ENCODE measurements around the gene AGPAT3. TPM values are rescaled to one million over a fixed set of nuclear protein-coding genes. Genes with fewer than 3 reads are reported as not detected.

AGPAT3 gene
- total RNA-seq, 2 experiments from 2014 or later, result 101 to 102 TPM

DNA sequence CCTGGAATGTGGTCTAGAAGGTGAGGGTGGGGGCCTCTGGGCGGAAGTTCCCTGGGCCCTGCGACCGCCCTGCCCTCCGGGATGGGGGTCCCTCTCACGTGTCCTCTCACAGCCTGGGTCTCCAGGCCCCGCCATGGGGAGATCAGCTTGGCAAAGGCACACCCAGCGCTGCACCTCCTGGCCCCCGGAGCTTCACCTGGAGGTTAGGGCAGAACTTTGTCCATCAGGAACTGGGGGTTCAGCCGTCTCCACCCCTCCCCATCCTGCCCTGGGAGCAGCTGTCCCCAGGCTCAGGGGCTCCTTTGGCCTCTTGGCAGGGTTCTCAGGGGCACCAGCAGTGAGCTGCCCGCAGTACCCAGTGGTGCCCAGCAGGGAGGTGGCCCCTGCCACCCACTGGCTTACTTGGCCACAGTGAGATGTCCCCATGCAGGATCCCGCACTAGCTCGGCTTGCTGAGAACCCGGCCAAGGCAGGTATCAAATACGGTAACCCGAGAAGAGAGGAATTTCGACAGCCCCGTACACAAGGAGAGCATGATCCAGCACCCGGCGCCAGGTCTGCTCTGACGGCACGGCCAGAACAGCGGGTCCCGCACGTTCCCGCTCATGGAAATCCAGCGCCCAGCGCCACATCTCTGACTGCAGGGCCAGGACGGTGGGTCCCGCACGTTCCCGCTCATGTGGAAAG is 38.9 kb upstream of the AGPAT3 start:
- Mint-ChIP-seq H3K27ac (no peak overlapping the region), H3K4me3 (no peak overlapping the region), H3K27me3 (peaks cover 22% of the 10 kb centered on the region), H3K9me3 (no peaks in the 10 kb centered on the region), H3K36me3 (ENCODE audit: low read depth) (no peaks in the 10 kb centered on the region), H3K4me1 (no peaks in the 10 kb centered on the region)
- CTCF ChIA-PET, result interaction anchor here (1.0 to 1.6 kb wide), 2 partner anchors 8 to 15 kb away, joined by 3 to 8 read pairs; no protein-coding TSS in a partner anchor
- POLR2A ChIA-PET, result no interaction called here
- no peak for DNase-seq

GRCh38 chr21:43826623-43826974 is 38.4 kb upstream of the AGPAT3 start:
- H3K4me3 Mint-ChIP-seq, result no peak overlapping the region
- H3K4me1 Mint-ChIP-seq, result no peaks in the 10 kb centered on the region
- H3K27me3 Mint-ChIP-seq, result peaks cover 22% of the 10 kb centered on the region
- ChIA-PET POLR2A (no interaction called here), CTCF (no interaction called here)
- H3K36me3 Mint-ChIP-seq (ENCODE audit: low read depth), result no peaks in the 10 kb centered on the region
- H3K27ac Mint-ChIP-seq, result no peak overlapping the region
- DNase-seq, result no peak
- no peaks in the 10 kb centered on the region for H3K9me3 Mint-ChIP-seq

- H3K4me3 Mint-ChIP-seq, result no peak overlapping the region
- peaks cover 22% of the 10 kb centered on the region for H3K27me3 Mint-ChIP-seq
- no peaks in the 10 kb centered on the region for H3K36me3 Mint-ChIP-seq (ENCODE audit: low read depth)
- no peak for DNase-seq
- H3K9me3 Mint-ChIP-seq, result no peaks in the 10 kb centered on the region
- ChIA-PET CTCF (no interaction called here), POLR2A (interaction anchor here (1.0 kb wide), 1 partner anchor 10 kb away, joined by 3 read pairs; no protein-coding TSS in a partner anchor)
- H3K27ac Mint-ChIP-seq, result no peak overlapping the region
- H3K4me1 Mint-ChIP-seq, result no peaks in the 10 kb centered on the region
Observed at GRCh38 chr21:43827015-43827611, 37.9 kb upstream of the AGPAT3 start.

GRCh38 chr21:43829161-43829560 is 35.9 kb upstream of the AGPAT3 start:
- DNase-seq, result no peak
- ChIA-PET CTCF (no interaction called here), POLR2A (no interaction called here)
- H3K27me3 Mint-ChIP-seq, result peaks cover 29% of the 10 kb centered on the region
- no peak overlapping the region for H3K4me3 Mint-ChIP-seq
- H3K27ac Mint-ChIP-seq, result no peak overlapping the region
- H3K36me3 Mint-ChIP-seq (ENCODE audit: low read depth), result no peaks in the 10 kb centered on the region
- H3K4me1 Mint-ChIP-seq, result peaks cover 2% of the 10 kb centered on the region
- no peaks in the 10 kb centered on the region for H3K9me3 Mint-ChIP-seq

- H3K27me3 Mint-ChIP-seq, result peaks cover 30% of the 10 kb centered on the region
- no peaks in the 10 kb centered on the region for H3K36me3 Mint-ChIP-seq (ENCODE audit: low read depth)
- no peak overlapping the region for H3K27ac Mint-ChIP-seq
- DNase-seq, result no peak
- ChIA-PET CTCF (no interaction called here), POLR2A (no interaction called here)
- peaks cover 3% of the 10 kb centered on the region for H3K4me1 Mint-ChIP-seq
- H3K9me3 Mint-ChIP-seq, result no peaks in the 10 kb centered on the region
- H3K4me3 Mint-ChIP-seq, result no peak overlapping the region
Observed at GRCh38 chr21:43829575-43830119, 35.4 kb upstream of the AGPAT3 start.

- no peaks in the 10 kb centered on the region for H3K36me3 Mint-ChIP-seq (ENCODE audit: low read depth)
- H3K9me3 Mint-ChIP-seq, result no peaks in the 10 kb centered on the region
- DNase-seq, result no peak
- ChIA-PET CTCF (no interaction called here), POLR2A (no interaction called here)
- H3K4me1 Mint-ChIP-seq, result peaks cover 11% of the 10 kb centered on the region
- peaks cover 47% of the 10 kb centered on the region for H3K27me3 Mint-ChIP-seq
- no peak overlapping the region for H3K27ac Mint-ChIP-seq
- no peak overlapping the region for H3K4me3 Mint-ChIP-seq
Observed at GRCh38 chr21:43832158-43832550, 32.9 kb upstream of the AGPAT3 start.

DNA sequence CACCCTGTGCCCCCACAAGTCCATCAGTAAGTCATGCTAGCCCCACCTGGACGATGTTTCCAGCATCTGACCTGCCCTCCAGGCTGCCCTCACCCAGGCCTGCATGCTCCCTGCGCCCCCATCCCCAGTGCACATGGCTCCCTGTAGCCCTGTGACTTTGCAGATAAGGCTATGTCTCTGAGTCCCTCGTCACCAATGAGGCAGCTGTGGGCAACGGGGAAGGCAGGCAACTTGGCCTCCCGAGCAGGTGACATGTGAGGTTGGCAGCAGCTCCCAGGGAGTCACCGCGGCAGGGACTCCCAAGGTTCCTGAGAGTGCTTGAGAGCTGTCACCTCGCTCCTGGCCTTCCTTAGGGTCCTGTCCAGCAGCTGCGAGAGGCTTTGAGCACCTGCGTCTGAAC is 32.4 kb upstream of the AGPAT3 start:
- ChIA-PET POLR2A (no interaction called here), CTCF (no interaction called here)
- Mint-ChIP-seq H3K36me3 (ENCODE audit: low read depth) (no peaks in the 10 kb centered on the region), H3K4me1 (peaks cover 11% of the 10 kb centered on the region), H3K27me3 (peaks cover 52% of the 10 kb centered on the region), H3K27ac (no peak overlapping the region), H3K4me3 (no peak overlapping the region), H3K9me3 (no peaks in the 10 kb centered on the region)
- DNase-seq, result no peak

GRCh38 chr21:43834146-43834905 is 30.7 kb upstream of the AGPAT3 start:
- Mint-ChIP-seq H3K36me3 (ENCODE audit: low read depth) (no peaks in the 10 kb centered on the region), H3K4me1 (peaks cover 11% of the 10 kb centered on the region), H3K27ac (no peak overlapping the region), H3K27me3 (peaks cover 56% of the 10 kb centered on the region), H3K4me3 (no peak overlapping the region), H3K9me3 (no peaks in the 10 kb centered on the region)
- CTCF ChIA-PET, result interaction anchor here (1.0 to 1.4 kb wide), 2 partner anchors 9 to 104 kb away, joined by 3 to 5 read pairs; no protein-coding TSS in a partner anchor
- DNase-seq, result no peak
- POLR2A ChIA-PET, result interaction anchor here (1.2 kb wide), 1 partner anchor 8 kb away, joined by 5 read pairs; no protein-coding TSS in a partner anchor

GRCh38 chr21:43835050-43835449 is 30.0 kb upstream of the AGPAT3 start:
- no peaks in the 10 kb centered on the region for H3K36me3 Mint-ChIP-seq (ENCODE audit: low read depth)
- POLR2A ChIA-PET, result no interaction called here
- no peak overlapping the region for H3K27ac Mint-ChIP-seq
- H3K4me3 Mint-ChIP-seq, result no peak overlapping the region
- H3K9me3 Mint-ChIP-seq, result no peaks in the 10 kb centered on the region
- CTCF ChIA-PET, result interaction anchor here (1.4 kb wide), 1 partner anchor 103 kb away, joined by 5 read pairs; no protein-coding TSS in a partner anchor
- H3K4me1 Mint-ChIP-seq, result peaks cover 11% of the 10 kb centered on the region
- no peak for DNase-seq
- peaks cover 55% of the 10 kb centered on the region for H3K27me3 Mint-ChIP-seq

GRCh38 chr21:43835861-43836260 is 29.2 kb upstream of the AGPAT3 start:
- no peak for DNase-seq
- Mint-ChIP-seq H3K4me3 (no peak overlapping the region), H3K36me3 (ENCODE audit: low read depth) (no peaks in the 10 kb centered on the region), H3K27ac (no peak overlapping the region), H3K4me1 (peaks cover 11% of the 10 kb centered on the region), H3K27me3 (peaks cover 52% of the 10 kb centered on the region), H3K9me3 (no peaks in the 10 kb centered on the region)
- ChIA-PET POLR2A (interaction anchor here (1.3 kb wide), 1 partner anchor 31 kb away, joined by 6 read pairs; no protein-coding TSS in a partner anchor), CTCF (no interaction called here)

GRCh38 chr21:43836616-43837015 is 28.4 kb upstream of the AGPAT3 start:
- H3K27ac Mint-ChIP-seq, result no peak overlapping the region
- ChIA-PET CTCF (no interaction called here), POLR2A (interaction anchor here (1.3 kb wide), 3 partner anchors 9 to 30 kb away, joined by 3 to 6 read pairs (median 4); no protein-coding TSS in a partner anchor)
- H3K27me3 Mint-ChIP-seq, result peaks cover 52% of the 10 kb centered on the region
- H3K9me3 Mint-ChIP-seq, result no peaks in the 10 kb centered on the region
- H3K36me3 Mint-ChIP-seq (ENCODE audit: low read depth), result no peaks in the 10 kb centered on the region
- DNase-seq, result no peak
- H3K4me1 Mint-ChIP-seq, result peaks cover 12% of the 10 kb centered on the region
- H3K4me3 Mint-ChIP-seq, result no peak overlapping the region

DNA sequence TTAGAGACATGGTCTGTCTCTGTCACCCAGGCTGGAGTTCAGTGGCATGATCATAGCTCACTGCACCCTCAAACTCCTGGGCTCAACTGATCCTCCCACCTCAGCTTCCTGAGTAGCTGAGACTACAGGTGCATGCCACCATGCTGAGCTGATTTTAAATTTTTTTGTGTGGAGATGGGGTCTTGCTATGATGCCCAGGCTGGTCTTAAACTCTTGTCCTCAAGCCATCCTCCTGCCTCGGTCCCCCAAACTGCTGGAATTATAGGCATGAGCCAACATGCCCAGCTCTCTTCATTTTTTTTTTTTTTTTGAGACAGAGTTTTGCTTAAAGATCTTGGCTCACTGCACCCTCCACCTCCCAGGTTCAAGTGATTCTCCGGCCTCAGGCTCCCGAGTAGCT is 24.8 kb upstream of the AGPAT3 start:
- no peak for DNase-seq
- H3K36me3 Mint-ChIP-seq (ENCODE audit: low read depth), result no peaks in the 10 kb centered on the region
- H3K4me3 Mint-ChIP-seq, result no peak overlapping the region
- H3K27ac Mint-ChIP-seq, result no peak overlapping the region
- peaks cover 14% of the 10 kb centered on the region for H3K4me1 Mint-ChIP-seq
- ChIA-PET CTCF (no interaction called here), POLR2A (no interaction called here)
- H3K27me3 Mint-ChIP-seq, result peaks cover 37% of the 10 kb centered on the region
- no peaks in the 10 kb centered on the region for H3K9me3 Mint-ChIP-seq

DNA sequence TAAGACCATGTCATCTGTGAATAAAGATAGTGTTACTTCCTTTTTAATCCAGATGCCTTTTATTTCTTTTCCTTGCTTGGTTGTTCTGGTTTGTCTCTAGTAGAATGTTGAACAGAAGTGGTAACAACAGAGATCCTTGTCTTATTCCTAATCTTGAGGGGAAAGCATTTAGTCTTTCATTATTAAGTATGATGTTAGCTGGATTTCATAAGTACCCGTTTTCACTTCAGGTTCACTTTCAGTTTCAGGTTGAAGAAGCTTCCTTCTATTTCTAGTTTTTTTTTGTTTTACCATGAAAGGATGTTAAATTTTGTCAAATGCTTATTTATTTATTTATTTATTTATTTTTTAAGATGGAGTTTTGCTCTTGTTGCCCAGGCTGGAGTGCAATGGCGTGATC is 22.3 kb upstream of the AGPAT3 start:
- no peak for DNase-seq
- Mint-ChIP-seq H3K36me3 (ENCODE audit: low read depth) (no peaks in the 10 kb centered on the region), H3K9me3 (no peaks in the 10 kb centered on the region), H3K27me3 (peaks cover 18% of the 10 kb centered on the region), H3K4me3 (peak overlapping the region; percentile 24), H3K4me1 (peaks cover 13% of the 10 kb centered on the region), H3K27ac (peak overlapping the region; percentile 31)
- ChIA-PET POLR2A (interaction anchor here (0.6 to 1.5 kb wide), 5 partner anchors 9 to 52 kb away, joined by 3 to 5 read pairs (median 4); partner anchors contain the start of gene AGPAT3), CTCF (no interaction called here)
